ENCODE measurements around the gene LATS2.
"Not testable (repeated sequence)": the region's sequence is repeated elsewhere in the genome, so short reads cannot be mapped to it uniquely, and the experiment has no call there.

LATS2 gene

DNA sequence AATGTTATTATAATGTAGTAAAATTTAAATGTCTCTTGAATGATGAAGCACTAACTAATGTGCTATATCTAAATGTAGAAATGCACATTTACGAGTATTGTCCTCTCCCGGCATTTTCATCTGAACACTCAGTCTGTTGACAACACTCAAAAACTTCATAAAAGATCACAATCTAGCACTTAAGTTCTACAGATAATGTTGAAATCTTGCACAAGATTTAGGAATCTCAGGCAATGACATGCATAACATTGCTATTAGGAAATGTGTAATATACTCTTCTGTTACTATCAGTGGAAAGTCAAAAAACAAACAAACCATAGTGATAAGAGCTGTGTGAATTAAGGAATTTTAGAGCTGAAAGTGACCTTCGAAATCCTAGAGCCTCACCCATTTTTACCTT, 121.3 kb downstream of the LATS2 start:
- H3K4me3 ChIP-seq (ENCODE audit: low read depth, low read length), result no peak overlapping the region
- TF ChIP-seq, protein P1, sequence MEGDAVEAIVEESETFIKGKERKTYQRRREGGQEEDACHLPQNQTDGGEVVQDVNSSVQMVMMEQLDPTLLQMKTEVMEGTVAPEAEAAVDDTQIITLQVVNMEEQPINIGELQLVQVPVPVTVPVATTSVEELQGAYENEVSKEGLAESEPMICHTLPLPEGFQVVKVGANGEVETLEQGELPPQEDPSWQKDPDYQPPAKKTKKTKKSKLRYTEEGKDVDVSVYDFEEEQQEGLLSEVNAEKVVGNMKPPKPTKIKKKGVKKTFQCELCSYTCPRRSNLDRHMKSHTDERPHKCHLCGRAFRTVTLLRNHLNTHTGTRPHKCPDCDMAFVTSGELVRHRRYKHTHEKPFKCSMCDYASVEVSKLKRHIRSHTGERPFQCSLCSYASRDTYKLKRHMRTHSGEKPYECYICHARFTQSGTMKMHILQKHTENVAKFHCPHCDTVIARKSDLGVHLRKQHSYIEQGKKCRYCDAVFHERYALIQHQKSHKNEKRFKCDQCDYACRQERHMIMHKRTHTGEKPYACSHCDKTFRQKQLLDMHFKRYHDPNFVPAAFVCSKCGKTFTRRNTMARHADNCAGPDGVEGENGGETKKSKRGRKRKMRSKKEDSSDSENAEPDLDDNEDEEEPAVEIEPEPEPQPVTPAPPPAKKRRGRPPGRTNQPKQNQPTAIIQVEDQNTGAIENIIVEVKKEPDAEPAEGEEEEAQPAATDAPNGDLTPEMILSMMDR (IDR thresholded peaks at IDR 0.05; ENCODE audit: low read depth, low read length, missing control alignments), result no peak
- no peak for DNase-seq (ENCODE audit: low read depth)
- in situ Hi-C loops (cut with HindIII; ENCODE audit: low sequenced_read_pairs), result no loop called here

DNA sequence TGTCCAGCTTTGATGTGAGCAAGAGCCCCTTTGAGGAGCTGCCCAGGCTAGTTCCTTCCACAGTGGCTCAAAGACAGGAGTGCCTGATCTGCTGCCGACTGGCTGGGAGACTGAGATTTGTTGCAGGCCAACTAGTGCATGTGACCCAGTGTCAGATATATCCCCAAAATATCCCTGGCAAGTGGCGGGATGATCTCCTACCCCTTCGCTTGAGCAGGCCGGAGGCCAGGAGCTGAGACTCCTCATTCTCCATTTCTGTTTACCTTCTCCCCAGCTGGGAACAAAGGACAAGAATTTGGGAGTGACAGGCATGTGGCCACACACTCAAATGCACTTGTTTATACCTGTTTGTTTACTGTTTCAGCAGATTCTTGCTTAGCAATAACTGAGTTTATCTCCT, 121.7 kb downstream of the LATS2 start:
- no peak for DNase-seq (ENCODE audit: low read depth)
- TF ChIP-seq, protein P1 (IDR thresholded peaks at IDR 0.05; ENCODE audit: low read depth, low read length, missing control alignments), result no peak
- H3K4me3 ChIP-seq (ENCODE audit: low read depth, low read length), result no peak overlapping the region
- in situ Hi-C loops (cut with HindIII; ENCODE audit: low sequenced_read_pairs), result no loop called here

DNA sequence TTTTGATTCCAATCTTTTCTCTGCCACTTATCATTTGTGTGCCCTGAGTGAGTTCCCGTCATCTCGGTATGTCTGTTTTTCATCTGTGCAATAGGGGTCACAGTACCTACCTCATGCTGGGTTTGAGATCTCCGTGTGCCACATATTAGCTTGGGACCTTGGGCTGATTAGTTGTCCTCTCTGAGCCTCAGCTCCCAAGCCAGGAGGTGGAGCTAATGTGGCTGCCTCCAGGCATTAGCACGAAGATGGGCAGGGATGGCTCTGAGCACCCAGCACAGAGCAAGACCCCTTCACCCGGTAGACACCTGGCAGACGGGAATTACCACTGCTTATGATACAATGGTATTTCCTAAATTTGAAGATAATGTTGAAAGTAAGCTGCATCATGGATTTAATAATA, 123.1 kb downstream of the LATS2 start:
- DNase-seq (ENCODE audit: low read depth), result no peak
- in situ Hi-C loops (cut with HindIII; ENCODE audit: low sequenced_read_pairs), result no loop called here
- no peak overlapping the region for H3K4me3 ChIP-seq (ENCODE audit: low read depth, low read length)
- TF ChIP-seq, protein P1 (IDR thresholded peaks at IDR 0.05; ENCODE audit: low read depth, low read length, missing control alignments), result no peak

DNA sequence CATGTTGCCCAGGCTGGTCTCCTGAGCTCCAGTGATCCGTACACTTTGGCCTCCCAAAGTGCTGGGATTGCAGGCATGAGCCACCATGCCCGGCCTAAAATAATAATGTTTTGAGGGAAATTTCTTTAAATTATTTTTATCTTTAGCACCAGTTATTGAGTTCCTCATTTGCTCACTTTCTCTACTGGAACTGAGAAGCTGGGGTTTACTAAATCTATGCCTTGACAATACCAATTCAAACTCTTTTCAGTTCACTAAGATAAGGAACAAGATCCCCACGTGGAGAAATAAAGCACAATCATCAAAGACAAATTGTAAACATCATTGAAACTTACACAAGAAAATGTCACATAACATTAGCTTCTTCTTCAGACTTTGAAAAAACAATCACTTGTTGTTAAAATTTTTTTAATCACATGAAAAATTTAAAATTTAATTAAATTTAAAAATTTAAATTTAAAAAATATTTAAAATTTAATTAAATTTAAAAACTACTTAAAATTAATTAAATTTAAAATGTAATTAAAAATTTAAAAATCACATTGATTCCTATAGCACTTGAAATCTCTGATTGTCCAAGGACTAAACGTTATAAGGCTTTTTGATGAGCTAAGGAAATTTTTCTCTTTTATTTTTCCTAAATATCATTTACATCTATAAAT, 133.7 kb downstream of the LATS2 start:
- TF ChIP-seq, protein P1 (IDR thresholded peaks at IDR 0.05; ENCODE audit: low read depth, low read length, missing control alignments), result no peak
- no peak overlapping the region for H3K4me3 ChIP-seq (ENCODE audit: low read depth, low read length)
- in situ Hi-C loops (cut with HindIII; ENCODE audit: low sequenced_read_pairs), result no loop called here
- no peak for DNase-seq (ENCODE audit: low read depth)

DNA sequence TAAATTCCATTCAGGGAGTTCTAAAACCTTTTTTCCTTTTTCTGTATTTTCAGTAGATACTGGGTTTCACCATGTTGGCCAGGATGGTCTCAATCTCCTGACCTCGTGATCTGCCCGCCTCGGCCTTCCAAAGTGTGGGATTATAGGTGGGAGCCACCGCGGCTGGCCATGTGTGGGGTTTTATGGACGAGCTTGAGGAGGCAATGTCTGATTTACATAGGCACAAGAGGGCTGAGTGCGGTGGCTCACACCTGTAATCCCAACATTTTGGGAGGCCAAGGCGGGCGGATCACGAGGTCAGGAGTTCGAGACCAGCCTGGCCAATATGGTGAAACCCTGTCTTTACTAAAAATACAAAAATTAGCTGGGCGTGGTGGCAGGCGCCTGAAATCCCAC, 136.0 kb downstream of the LATS2 start:
- DNase-seq (ENCODE audit: low read depth); H3K4me3 ChIP-seq (ENCODE audit: low read depth, low read length); in situ Hi-C loops (cut with HindIII; ENCODE audit: low sequenced_read_pairs): not testable (repeated sequence)

DNA sequence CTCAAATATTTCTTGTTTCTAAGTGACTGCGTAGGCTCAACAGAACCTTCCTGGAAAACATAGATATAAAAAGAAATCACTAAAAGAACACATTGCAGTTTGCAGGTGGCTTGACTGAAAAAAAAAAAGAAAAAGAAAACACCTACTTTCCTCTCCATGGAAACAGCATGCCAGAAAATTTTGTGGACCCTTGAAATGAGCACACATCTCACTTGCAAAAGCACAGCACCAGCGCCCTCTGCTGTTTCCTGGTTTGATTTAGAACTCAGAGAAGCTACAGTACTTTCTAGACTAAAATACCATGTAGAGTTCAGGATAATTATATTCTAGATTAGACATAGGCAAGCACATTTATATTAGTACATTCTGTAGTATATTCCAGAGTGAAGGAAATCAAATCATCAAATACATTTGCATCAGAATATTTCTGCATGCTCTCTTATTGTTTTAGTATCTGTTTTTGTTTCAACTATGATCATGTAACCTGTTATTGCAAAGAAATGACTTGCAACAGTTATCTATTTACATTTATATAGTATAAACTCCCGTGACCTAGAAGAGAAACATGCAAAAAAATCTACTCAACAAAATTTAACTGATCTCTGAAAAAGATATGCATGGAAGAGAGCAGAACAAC, 136.5 kb downstream of the LATS2 start:
- peak; percentile 90 for DNase-seq (ENCODE audit: low read depth)
- TF ChIP-seq, protein P1 (IDR thresholded peaks at IDR 0.05; ENCODE audit: low read depth, low read length, missing control alignments), result peak; percentile 83
- no peak overlapping the region for H3K4me3 ChIP-seq (ENCODE audit: low read depth, low read length)
- in situ Hi-C loops (cut with HindIII; ENCODE audit: low sequenced_read_pairs), result no loop called here

DNA sequence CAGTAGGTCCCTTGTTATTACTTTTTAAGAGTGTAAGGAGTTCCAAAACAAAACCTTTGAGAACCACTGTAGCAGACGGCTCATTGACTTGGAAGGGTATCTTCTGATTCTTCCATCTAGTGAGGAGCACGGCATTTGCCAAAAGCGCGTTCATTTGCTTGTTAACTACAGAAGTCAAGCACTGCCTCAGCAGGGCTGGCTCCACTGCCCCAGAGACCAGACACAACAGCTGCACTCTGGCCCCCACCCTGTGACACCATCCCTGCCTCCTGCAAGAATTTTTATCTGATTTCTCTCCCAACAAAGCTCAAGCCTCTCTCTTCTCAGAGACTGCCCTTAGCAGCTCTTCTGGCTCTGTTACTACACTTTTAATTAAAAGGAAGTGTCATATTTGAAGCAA, 138.1 kb downstream of the LATS2 start:
- TF ChIP-seq, protein P1 (IDR thresholded peaks at IDR 0.05; ENCODE audit: low read depth, low read length, missing control alignments), result no peak
- no peak overlapping the region for H3K4me3 ChIP-seq (ENCODE audit: low read depth, low read length)
- in situ Hi-C loops (cut with HindIII; ENCODE audit: low sequenced_read_pairs), result no loop called here
- DNase-seq (ENCODE audit: low read depth), result no peak

Data from astrocyte of the cerebellum (primary cell).